CD14-positive monocyte (primary cell): ENCODE measurements around the gene OR7C1. TPM values are rescaled to one million over a fixed set of nuclear protein-coding genes. Genes with fewer than 3 reads are reported as not detected.

Experiments
- DNase-seq, 3 donors: peaks; one replicate each; pipeline ENCODE4 v3.0.0-alpha.2; 2011 to 2022
- H2AFZ ChIP-seq: 2 replicates; pipeline ENCODE4 v1.6.0; 2012; ENCODE audit warnings: mild to moderate bottlenecking, low read depth, low read length, inconsistent platforms; ENCODE audit not compliant: insufficient read depth, poor library complexity, severe bottlenecking
- H3K27ac ChIP-seq, 2 donors: 1 replicate in 1 of 2; 2 replicates in 1 of 2; pipeline ENCODE4 v1.5.1; 2012 to 2013; ENCODE audit warnings: low read length in 2 of 2, control low read depth in 1 of 2, inconsistent platforms in 1 of 2, low read depth in 1 of 2, mild to moderate bottlenecking in 1 of 2
- H3K27me3 ChIP-seq, 2 donors: one replicate each; pipeline versions ENCODE4 v1.6.0 to v1.6.1; 2011 to 2013; ENCODE audit warnings: low read length in 2 of 2; ENCODE audit not compliant: control insufficient read depth in 2 of 2, insufficient read depth in 2 of 2
- H3K36me3 ChIP-seq, 2 donors: replicated peaks in 1 of 2; 1 replicate in 1 of 2; 2 replicates in 1 of 2; pipeline versions ENCODE4 v1.5.1 to v1.6.1; 2012 to 2013; ENCODE audit warnings: low read length in 2 of 2, control low read depth in 1 of 2, inconsistent platforms in 1 of 2, mild to moderate bottlenecking in 1 of 2; ENCODE audit not compliant: insufficient read depth in 2 of 2, control insufficient read depth in 1 of 2
- H3K4me1 ChIP-seq, 2 donors: 1 replicate in 1 of 2; 2 replicates in 1 of 2; pipeline versions ENCODE4 v1.5.1 to v1.6.1; 2012 to 2013; ENCODE audit warnings: low read length in 2 of 2, control low read depth in 1 of 2, inconsistent platforms in 1 of 2, mild to moderate bottlenecking in 1 of 2, moderate library complexity in 1 of 2; ENCODE audit not compliant: insufficient read depth in 2 of 2, control insufficient read depth in 1 of 2
- H3K4me2 ChIP-seq: replicated peaks from 2 replicates; pipeline ENCODE3; 2012; ENCODE audit warnings: low read length, moderate library complexity, mild to moderate bottlenecking; ENCODE audit not compliant: poor library complexity, severe bottlenecking; ENCODE audit errors: extremely low read depth
- H3K4me3 ChIP-seq, 3 experiments: fragments of 200-600 bp in 1 of 3; sonication (generic) in 1 of 3; replicated peaks in 1 of 3; 1 replicate in 2 of 3; 2 replicates in 1 of 3; pipeline ENCODE4 v1.5.1; 2011 to 2013; ENCODE audit warnings: low read length in 3 of 3, mild to moderate bottlenecking in 3 of 3, control low read depth in 2 of 3, low read depth in 2 of 3, inconsistent platforms in 1 of 3, moderate library complexity in 1 of 3
- H3K79me2 ChIP-seq: 2 replicates; pipeline ENCODE4 v1.6.0; 2012; ENCODE audit warnings: mild to moderate bottlenecking, control low read depth, inconsistent platforms, low read length, moderate library complexity; ENCODE audit not compliant: insufficient read depth
- H3K9ac ChIP-seq: 2 replicates; pipeline ENCODE4 v1.6.0; 2017; ENCODE audit warnings: low read length, mild to moderate bottlenecking; ENCODE audit not compliant: insufficient read depth, poor library complexity, severe bottlenecking
- H3K9me3 ChIP-seq, 2 donors: replicated peaks in 1 of 2; 1 replicate in 1 of 2; 2 replicates in 1 of 2; pipeline versions ENCODE4 v1.5.1 to v1.6.1; 2012 to 2013; ENCODE audit warnings: low read length in 2 of 2, control low read depth in 1 of 2; ENCODE audit not compliant: control insufficient read depth in 1 of 2, insufficient read depth in 1 of 2
- H4K20me1 ChIP-seq: 2 replicates; pipeline ENCODE4 v1.6.0; 2012; ENCODE audit warnings: mild to moderate bottlenecking, low read length, control low read depth, moderate library complexity; ENCODE audit not compliant: insufficient read depth
- H3K27ac Mint-ChIP-seq, 7 donors: one replicate each; pipeline ENCODE4 v1.8.0; 2020; ENCODE audit warnings: mild to moderate bottlenecking in 7 of 7, mixed read lengths in 7 of 7, moderate library complexity in 6 of 7, inconsistent platforms in 2 of 7
- H3K27me3 Mint-ChIP-seq, 3 donors: one replicate each; pipeline ENCODE4 v1.8.0; 2021 to 2022; ENCODE audit warnings: low read depth in 3 of 3, mild to moderate bottlenecking in 3 of 3, mixed read lengths in 3 of 3, moderate library complexity in 3 of 3, inconsistent platforms in 1 of 3
- H3K36me3 Mint-ChIP-seq, 2 donors: one replicate each; pipeline ENCODE4 v1.8.0; 2020; ENCODE audit warnings: mixed read lengths in 2 of 2, inconsistent platforms in 1 of 2, mild to moderate bottlenecking in 1 of 2
- H3K4me1 Mint-ChIP-seq: one replicate; pipeline ENCODE4 v1.8.0; 2020; ENCODE audit warnings: mild to moderate bottlenecking, mixed read lengths
- H3K4me3 Mint-ChIP-seq, 2 donors: one replicate each; pipeline ENCODE4 v1.8.0; 2020; ENCODE audit warnings: mild to moderate bottlenecking in 2 of 2, mixed read lengths in 2 of 2, moderate library complexity in 1 of 2
- H3K9me3 Mint-ChIP-seq, 7 donors: one replicate each; pipeline ENCODE4 v1.8.0; 2020 to 2022; ENCODE audit warnings: mixed read lengths in 7 of 7, mild to moderate bottlenecking in 6 of 7, moderate library complexity in 6 of 7, inconsistent platforms in 2 of 7
- WGBS: methylation state at CpG from one replicate; pipeline ENCODE4 v1.1.5; 2013; ENCODE audit warnings: missing lambda C conversion rate; ENCODE audit not compliant: insufficient coverage; 5-methylcytosine and 5-hydroxymethylcytosine counted together
- intact Hi-C, 2 donors: fragments of 100-400 bp; cut with micrococcal nuclease; formaldehyde crosslinking; loops; one replicate each; pipeline versions ENCODE4 v1.15.0 to v1.15.1; 2023
- polyA plus RNA-seq, 3 donors: library from polyadenylated mRNA; depleted of rRNA in 1 of 3; unstranded in 2 of 3; stranded (reverse) in 1 of 3; fragments of 300-500 nt in 2 of 3; fragments of >200 nt in 1 of 3; fragmentation: Illumina TruSeq in 2 of 3; gene quantifications; 1 replicate in 2 of 3; 2 replicates in 1 of 3; pipeline ENCODE4 v1.2.3, GENCODE V29; 2012 to 2021
- TF ChIP-seq, protein P1 (sequence below): fragments of 200-600 bp; IDR thresholded peaks from one replicate; pipeline ENCODE4 v1.8.0; 2022; ENCODE audit warnings: antibody characterized with exemption, mild to moderate bottlenecking

Gene OR7C1
- polyA plus RNA-seq, 3 donors, result 0.02 to 0.15 TPM; not detected in 1

DNA sequence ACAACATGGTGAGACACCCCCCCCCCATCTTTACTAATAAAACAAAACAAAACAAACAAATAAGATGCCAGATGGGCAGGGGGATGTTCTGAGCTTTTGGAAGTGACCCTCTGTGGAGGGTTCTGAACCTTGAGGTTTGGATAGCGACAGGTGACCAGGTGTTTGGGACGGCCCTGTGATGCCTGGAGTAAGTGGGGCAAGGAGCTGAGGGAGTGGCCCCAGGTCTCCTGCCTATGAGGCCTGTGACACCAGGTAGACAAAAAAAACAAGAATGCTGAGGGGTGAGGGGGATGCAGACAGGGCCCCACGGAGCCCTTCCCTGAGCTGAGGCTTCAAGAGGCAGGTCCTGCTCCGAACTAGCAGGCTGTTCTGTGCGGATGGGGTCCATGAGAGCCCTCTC is 65.8 kb downstream of the OR7C1 start:
- Histone ChIP-seq H3K4me2 (no peak overlapping the region), H3K4me1 (peaks cover 5 to 6% of the 10 kb centered on the region in 2 donors), H3K9me3 (no peaks in the 10 kb centered on the region), H3K4me3 (no peak overlapping the region), H2AFZ (no peak overlapping the region), H3K27me3 (no peaks in the 10 kb centered on the region), H4K20me1 (peaks cover 100% of the 10 kb centered on the region), H3K27ac (no peak overlapping the region), H3K9ac (no peak overlapping the region), H3K36me3 (peaks cover 88 to 98% of the 10 kb centered on the region in 2 donors), H3K79me2 (peaks cover 4% of the 10 kb centered on the region)
- Mint-ChIP-seq H3K4me1 (peaks cover 31% of the 10 kb centered on the region), H3K27me3 (peaks cover 0 to 3% (median 3%) of the 10 kb centered on the region in 3 donors), H3K36me3 (peaks cover 90 to 99% of the 10 kb centered on the region in 2 donors), H3K9me3 (peaks cover 0 to 2% (median under 1%) of the 10 kb centered on the region in 7 donors), H3K4me3 (no peak overlapping the region), H3K27ac (no peak overlapping the region)
- 96% methylated on average over 4 of the region's 5 CpGs for WGBS
- intact Hi-C loops, result no loop called here
- DNase-seq, result no peak
- TF ChIP-seq, protein P1, sequence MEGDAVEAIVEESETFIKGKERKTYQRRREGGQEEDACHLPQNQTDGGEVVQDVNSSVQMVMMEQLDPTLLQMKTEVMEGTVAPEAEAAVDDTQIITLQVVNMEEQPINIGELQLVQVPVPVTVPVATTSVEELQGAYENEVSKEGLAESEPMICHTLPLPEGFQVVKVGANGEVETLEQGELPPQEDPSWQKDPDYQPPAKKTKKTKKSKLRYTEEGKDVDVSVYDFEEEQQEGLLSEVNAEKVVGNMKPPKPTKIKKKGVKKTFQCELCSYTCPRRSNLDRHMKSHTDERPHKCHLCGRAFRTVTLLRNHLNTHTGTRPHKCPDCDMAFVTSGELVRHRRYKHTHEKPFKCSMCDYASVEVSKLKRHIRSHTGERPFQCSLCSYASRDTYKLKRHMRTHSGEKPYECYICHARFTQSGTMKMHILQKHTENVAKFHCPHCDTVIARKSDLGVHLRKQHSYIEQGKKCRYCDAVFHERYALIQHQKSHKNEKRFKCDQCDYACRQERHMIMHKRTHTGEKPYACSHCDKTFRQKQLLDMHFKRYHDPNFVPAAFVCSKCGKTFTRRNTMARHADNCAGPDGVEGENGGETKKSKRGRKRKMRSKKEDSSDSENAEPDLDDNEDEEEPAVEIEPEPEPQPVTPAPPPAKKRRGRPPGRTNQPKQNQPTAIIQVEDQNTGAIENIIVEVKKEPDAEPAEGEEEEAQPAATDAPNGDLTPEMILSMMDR, result no peak

DNA sequence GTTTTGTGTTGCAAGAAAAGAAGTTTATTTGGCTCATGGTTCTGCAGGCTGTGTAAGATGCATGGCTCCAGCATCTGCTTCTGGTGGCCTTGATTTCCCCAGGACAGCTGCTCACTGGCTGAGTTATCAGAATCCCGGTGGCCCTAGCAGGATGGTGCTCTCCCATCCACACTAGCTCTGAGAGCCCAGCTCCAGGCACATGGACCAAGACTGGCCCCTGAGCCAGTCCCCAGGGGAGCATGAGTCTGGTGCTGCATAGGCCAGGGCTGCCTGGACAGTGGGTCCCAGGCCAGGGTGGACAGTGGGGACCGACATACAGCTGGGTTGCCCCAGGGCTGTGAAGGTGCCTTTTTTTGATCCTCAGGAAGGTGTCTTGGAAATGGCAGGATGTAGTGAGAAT is 67.0 kb downstream of the OR7C1 start:
- H3K27me3 Mint-ChIP-seq, result peaks cover 2 to 3% (median 2%) of the 10 kb centered on the region in 3 donors
- Histone ChIP-seq H3K9me3 (no peaks in the 10 kb centered on the region), H3K79me2 (peaks cover 4% of the 10 kb centered on the region), H3K4me1 (peaks cover 6 to 12% of the 10 kb centered on the region in 2 donors), H4K20me1 (peaks cover 100% of the 10 kb centered on the region), H2AFZ (no peak overlapping the region), H3K4me2 (no peak overlapping the region), H3K36me3 (peaks cover 86 to 97% of the 10 kb centered on the region in 2 donors), H3K9ac (no peak overlapping the region), H3K27ac (no peak overlapping the region), H3K4me3 (no peak overlapping the region), H3K27me3 (no peaks in the 10 kb centered on the region)
- no peak overlapping the region for H3K27ac Mint-ChIP-seq
- no peak overlapping the region for H3K4me3 Mint-ChIP-seq
- no peak for DNase-seq
- H3K36me3 Mint-ChIP-seq, result peaks cover 88 to 99% of the 10 kb centered on the region in 2 donors
- 100% methylated on average over 2 of the region's 2 CpGs for WGBS
- peaks cover 27% of the 10 kb centered on the region for H3K4me1 Mint-ChIP-seq
- peaks cover 0 to 8% (median 5%) of the 10 kb centered on the region in 7 donors for H3K9me3 Mint-ChIP-seq
- intact Hi-C loops, result no loop called here
- TF ChIP-seq, protein P1, result no peak
